ENCODE data around the gene ZNF652.

The ZNF652 gene

GRCh38 chr17:49356320-49356719, 5.7 kb downstream of the ZNF652 start:
- DNase-seq: no peak

- DNase-seq: no peak
Observed at GRCh38 chr17:49353607-49354006, 8.4 kb downstream of the ZNF652 start.

- DNase-seq: no peak
Observed at GRCh38 chr17:49352587-49353154, 9.4 kb downstream of the ZNF652 start.

GRCh38 chr17:49351572-49352140, 10.4 kb downstream of the ZNF652 start:
- no peak for DNase-seq

GRCh38 chr17:49349541-49349940, 12.5 kb downstream of the ZNF652 start:
- no peak for DNase-seq

GRCh38 chr17:49344914-49345313, 17.1 kb downstream of the ZNF652 start:
- no peak for DNase-seq

GRCh38 chr17:49343273-49343672, 18.8 kb downstream of the ZNF652 start:
- DNase-seq: no peak

- no peak for DNase-seq
Observed at GRCh38 chr17:49342575-49342936, 19.5 kb downstream of the ZNF652 start.

GRCh38 chr17:49341356-49341755, 20.7 kb downstream of the ZNF652 start:
- no peak for DNase-seq

GRCh38 chr17:49339354-49339753, 22.7 kb downstream of the ZNF652 start:
- no peak for DNase-seq

GRCh38 chr17:49338883-49339282, 23.2 kb downstream of the ZNF652 start:
- DNase-seq: no peak

GRCh38 chr17:49337884-49338283, 24.2 kb downstream of the ZNF652 start:
- peak in 1 of 2 experiments; percentile 15 for DNase-seq

- no peak for DNase-seq
Observed at GRCh38 chr17:49334744-49335512, 27.1 kb downstream of the ZNF652 start.

GRCh38 chr17:49333804-49334203, 28.2 kb downstream of the ZNF652 start:
- DNase-seq: no peak

GRCh38 chr17:49327835-49328784, 33.9 kb downstream of the ZNF652 start:
- DNase-seq: no peak

- DNase-seq: no peak
Observed at GRCh38 chr17:49325980-49326379, 36.1 kb downstream of the ZNF652 start.

- no peak for DNase-seq
Observed at GRCh38 chr17:49318435-49318965, 43.5 kb downstream of the ZNF652 start.

- no peak for DNase-seq
Observed at GRCh38 chr17:49316889-49317675, 45.0 kb downstream of the ZNF652 start.

GRCh38 chr17:49316258-49316570, 45.8 kb downstream of the ZNF652 start:
- no peak for DNase-seq

- DNase-seq: peak; percentile 76 to 79
Observed at GRCh38 chr17:49315551-49316257, 46.3 kb downstream of the ZNF652 start.

- no peak for DNase-seq
Observed at GRCh38 chr17:49312722-49313121, 49.3 kb downstream of the ZNF652 start.

GRCh38 chr17:49299996-49300395, 62.1 kb downstream of the ZNF652 start:
- no peak for DNase-seq
